Measurements from ENCODE around the gene PRAMEF12.
"Not testable (repeated sequence)": the region's sequence is repeated elsewhere in the genome, so short reads cannot be mapped to it uniquely, and the experiment has no call there.

PRAMEF12 gene

DNA sequence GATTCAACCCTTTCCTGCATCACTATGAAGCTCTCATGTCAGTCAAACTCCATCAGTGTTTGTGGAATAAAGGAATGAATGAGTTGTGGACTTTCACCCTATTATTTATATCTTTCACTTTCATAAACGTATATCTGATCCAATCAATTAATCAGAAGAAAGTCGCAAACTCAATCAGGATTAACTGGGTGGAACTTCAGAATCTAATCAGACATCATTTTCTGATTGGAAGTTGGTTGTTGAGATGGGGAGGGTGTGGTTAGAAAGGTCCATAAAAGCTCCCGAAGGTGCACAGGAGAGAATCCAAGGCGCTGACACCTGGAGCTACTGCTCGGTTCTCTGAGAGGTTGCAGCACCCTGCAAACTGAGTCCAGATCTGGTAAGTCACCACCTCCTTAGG, at the start of gene PRAMEF12:
Gene PRAMEF12, plus strand, starts transcription at position 301 of the 400 bp plus-strand sequence. CDS start 1,130 bp downstream, outside the sequence.
- DNase-seq, result no peak

GRCh38 chr1:12728391-12728790, 45.1 kb upstream of the PRAMEF12 start:
- DNase-seq, result no peak

DNA sequence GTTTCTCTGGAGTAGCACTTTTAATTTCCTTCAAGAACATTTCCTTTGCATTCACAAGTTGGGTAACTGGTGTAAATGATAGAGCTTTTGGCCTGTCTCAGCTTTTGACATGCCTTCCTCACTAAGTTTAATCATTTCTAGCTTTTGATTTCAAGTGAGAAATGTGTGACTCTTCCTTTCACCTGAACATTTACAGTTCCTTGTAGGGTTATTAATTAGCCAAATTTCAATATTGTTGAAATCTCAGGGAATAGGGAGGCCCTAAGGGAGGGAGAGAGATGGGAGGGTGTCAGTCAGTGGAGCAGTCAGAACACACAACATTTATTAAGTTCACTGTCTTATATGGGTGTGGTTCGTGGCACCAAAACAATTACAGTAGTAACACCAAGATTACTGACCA, 43.4 kb upstream of the PRAMEF12 start:
- no peak for DNase-seq

DNA sequence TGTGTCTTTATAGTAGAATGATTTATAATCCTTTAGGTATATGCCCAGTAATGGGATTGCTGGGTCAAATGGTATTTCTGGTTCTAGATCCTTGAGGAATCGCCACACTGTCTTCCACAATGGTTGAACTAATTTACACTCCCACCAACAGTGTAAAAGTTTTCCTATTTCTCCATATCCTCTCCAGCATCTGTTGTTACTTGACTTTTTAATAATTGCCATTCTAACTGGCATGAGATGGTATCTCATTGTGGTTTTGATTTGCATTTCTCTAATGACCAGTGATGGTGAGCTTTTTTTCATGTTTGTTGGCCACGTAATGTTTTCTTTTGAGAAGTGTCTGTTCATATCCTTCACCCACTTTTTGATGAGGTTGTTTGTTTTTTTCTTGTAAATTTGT, 42.5 kb upstream of the PRAMEF12 start:
- DNase-seq, result not testable (repeated sequence)

DNA sequence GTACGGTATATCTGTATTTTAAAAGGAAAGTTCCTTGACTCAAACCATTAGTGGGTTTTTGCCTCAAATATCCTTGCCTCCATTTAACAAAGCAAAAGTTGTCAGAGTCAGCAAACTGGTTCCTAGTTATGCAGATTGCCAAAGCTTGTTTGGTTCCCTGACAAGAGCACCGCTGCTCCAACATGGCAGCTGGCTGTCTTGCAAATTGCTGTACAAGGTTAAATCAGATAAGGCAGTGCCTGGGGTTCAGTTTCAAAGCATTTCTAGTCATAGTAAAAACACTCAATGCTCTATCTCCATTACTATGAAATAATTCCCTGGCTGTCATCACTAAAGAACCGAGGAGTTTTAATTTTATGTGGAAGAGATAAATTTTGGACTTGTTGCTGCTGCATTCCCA, 38.9 kb upstream of the PRAMEF12 start:
- DNase-seq, result no peak

DNA sequence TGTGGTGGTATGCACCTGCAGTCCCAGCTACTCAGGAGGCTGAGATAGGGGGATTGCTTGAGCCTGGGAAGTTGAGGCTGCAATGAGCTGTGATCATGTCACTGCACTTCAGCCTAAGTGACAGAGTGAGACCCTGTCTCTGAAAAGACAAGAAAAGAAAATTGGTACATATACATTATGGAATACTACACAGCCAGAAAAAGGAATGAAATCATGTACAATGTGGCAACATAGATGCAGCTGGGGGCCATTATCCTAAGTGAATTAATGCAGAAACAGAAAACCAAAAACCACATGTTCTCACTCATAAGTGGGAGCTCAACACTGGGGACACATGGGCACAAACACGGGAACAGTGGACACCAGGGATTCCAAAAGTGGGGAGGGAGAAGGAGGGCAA, 34.6 kb upstream of the PRAMEF12 start:
- DNase-seq, result no peak

DNA sequence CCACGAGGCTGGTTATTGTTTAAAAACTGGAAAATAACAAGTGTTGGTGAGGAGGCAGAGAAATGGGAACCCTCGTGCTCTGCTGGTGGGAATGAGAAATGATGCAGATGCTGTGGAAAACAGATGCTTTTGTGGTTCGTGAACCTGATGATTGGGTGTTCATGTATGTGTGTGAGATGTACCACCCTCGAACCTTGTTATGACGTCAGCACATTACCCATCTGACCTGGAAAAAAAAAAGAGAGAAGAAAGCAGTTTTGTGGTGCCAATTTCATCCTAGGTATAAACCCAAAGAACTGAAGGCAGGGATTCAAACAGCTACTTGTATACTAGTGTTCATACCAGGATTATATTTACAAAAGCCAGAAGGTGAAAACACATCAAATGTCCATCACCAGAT, 33.9 kb upstream of the PRAMEF12 start:
- no peak for DNase-seq

- DNase-seq, result no peak
Observed at GRCh38 chr1:12741946-12742345, 31.6 kb upstream of the PRAMEF12 start.

- no peak for DNase-seq
Observed at GRCh38 chr1:12745126-12745991, 28.2 kb upstream of the PRAMEF12 start.

DNA sequence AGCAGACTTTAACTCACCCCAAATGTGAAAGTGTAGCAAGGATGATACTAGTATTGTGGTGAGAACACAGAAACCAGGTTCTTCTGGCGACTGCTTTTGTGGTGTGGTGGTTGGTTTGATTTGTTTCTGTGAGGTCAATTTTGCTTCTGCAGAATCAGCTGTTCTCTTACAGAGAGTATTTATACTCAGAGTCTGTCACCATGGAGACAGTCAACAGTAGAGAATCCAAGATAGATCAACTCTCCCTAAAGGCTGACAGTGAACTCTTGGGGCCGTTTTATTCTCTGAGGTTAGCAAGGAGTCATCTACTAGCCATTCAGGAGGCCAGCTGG, 27.6 kb upstream of the PRAMEF12 start, which contains the start of gene CFAP107:
Gene CFAP107, plus strand, starts transcription at position 209 of the 332 bp plus-strand sequence. CDS start 231 bp downstream, outside the sequence.
- DNase-seq, result no peak

- DNase-seq, result no peak
Observed at GRCh38 chr1:12748778-12749355, 24.7 kb upstream of the PRAMEF12 start.

DNA sequence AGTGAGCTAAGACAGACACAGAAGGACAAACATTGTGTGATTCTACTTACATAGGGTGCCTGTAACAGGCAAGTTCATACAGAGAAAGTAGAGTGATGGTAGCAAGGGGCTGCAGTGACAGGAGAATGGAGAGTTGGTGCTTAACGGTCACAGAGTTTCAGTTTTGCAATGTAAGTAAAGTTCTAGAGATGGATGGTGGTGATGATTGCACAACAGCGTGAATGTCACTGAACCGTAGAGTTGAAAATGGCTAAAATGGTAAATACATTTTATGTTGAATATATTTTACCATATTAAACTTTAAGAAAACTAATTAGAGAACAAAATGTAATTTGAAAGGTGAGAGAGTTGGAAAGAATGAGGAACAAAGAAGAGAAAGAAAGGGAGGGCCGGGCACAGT, 18.8 kb upstream of the PRAMEF12 start:
- DNase-seq, result no peak

DNA sequence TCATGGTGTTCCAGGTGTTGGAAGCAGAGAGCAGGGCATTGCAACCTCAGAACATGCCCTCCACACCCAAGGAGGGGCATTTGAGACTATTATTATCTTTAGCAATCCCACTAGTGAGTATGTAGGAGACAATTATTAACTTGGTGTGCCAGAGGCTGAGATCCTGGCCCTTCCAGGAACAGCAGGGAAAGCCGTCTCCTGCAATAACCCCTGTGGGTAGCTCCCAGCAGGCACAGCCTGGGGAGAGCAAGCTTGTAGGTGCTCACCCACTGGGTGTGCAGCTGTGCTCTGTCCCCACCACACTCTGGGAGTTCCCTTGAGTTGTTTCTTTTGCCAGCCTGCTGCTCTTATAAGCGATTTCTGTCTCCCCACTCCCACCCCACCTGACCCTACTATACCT, 17.3 kb upstream of the PRAMEF12 start:
- DNase-seq, result no peak

GRCh38 chr1:12756768-12757413, 16.6 kb upstream of the PRAMEF12 start:
- DNase-seq, result no peak

GRCh38 chr1:12757836-12758235, 15.7 kb upstream of the PRAMEF12 start:
- DNase-seq, result no peak

- no peak for DNase-seq
Observed at GRCh38 chr1:12760256-12760795, 13.2 kb upstream of the PRAMEF12 start.

DNA sequence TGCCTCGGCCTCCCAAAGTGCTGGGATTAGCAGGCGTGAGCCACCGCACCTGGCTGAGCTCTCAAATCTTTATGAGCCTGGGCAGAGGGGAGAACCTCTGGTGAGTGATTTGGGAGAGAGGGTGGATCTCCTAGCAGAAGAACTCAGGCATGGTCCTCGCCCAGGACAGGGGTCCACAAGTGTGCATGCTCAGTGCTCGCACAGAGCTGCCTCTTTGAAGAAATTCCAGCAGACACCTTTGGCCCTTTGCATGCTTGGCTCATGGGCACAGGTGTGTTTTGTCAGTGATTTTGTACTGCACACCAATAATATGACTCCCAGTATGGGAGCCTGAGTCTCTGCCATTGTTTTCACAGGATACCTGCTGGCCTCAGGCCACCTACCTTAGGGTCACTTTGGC, 11.8 kb upstream of the PRAMEF12 start:
- no peak for DNase-seq

GRCh38 chr1:12762766-12763165, 10.8 kb upstream of the PRAMEF12 start:
- DNase-seq, result no peak

DNA sequence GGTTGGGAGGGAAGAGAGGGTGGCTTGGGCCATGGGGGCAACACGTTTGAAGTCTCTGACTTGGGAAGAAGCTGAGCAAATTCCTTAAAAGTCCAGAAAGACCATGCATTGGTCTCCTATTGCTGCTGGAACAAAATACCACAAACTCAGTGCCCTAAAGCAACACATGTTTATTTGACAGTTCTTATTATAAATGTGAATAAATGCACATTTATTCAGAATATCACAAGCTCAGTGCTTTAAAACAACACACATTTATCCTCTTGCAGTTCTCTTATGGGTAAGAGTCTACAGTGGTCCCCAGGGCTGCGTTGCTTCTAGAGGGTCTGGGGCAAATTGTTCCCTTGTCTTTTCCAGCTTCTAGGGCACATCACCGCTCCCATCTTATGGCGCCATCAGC, 10.1 kb upstream of the PRAMEF12 start:
- no peak for DNase-seq

DNA sequence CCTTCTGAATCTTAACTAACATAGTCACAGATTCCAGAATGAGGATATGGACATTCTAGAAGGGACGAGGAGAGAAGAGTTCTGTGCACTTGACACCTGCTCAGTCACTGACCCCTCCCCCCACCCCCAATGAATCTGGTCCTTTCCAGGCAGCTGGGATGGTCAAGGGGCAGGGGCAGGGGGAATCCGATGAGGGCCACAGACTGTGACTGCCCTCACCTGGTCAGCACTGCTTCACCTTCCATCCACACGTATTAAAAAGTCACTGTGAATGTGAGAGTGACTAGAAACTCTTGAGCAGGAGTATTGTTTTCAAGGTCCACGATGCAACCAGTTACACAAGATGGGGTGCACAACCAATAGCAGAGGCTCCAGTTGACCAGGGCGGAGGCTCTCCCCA, 9.5 kb upstream of the PRAMEF12 start:
- no peak for DNase-seq

GRCh38 chr1:12769031-12769430, 4.5 kb upstream of the PRAMEF12 start:
- DNase-seq, result no peak

- DNase-seq, result no peak
Observed at GRCh38 chr1:12769976-12770505, 3.5 kb upstream of the PRAMEF12 start.

DNA sequence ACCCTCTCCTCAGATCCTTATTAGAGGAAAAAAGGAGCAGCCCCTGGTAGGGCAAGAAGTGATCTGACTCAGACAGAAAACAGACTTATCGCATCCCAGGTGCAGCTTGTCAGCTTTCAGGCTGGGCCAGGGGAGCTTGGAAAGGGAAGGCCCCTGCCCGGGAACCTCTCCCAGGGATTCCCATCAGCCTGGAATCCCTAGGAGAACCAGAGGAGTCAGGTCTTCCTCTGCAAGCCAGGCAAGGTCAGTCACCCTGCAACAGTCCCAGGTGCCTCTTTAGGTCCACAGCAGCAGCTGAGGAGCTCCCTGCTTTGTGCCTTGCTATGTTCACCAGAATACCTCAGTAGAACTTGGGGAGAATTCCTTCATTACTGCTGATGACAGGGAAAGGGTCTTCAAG, 2.9 kb upstream of the PRAMEF12 start:
- no peak for DNase-seq

DNA sequence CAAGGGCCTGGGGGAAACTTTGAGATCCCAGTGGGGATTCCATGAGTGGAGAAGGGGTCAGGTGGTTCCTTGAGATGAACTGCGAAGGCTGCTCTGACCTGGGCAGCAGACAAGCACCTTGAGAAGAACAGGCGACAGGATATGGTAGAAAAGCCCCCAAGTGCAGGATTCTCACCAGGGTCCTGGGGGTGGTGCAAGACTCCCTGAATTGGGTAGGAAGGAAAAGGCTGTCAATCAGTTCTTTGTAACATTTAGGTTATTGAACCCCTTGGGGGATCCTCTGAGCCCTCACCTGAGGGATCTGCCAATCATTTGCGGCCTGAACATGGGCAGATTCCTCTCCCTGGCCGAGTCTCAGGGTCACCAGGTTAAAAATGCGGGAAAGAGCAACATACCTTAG, 2.4 kb upstream of the PRAMEF12 start:
- DNase-seq, result no peak
